ENCODE measurements around the gene MAPT.

DNA sequence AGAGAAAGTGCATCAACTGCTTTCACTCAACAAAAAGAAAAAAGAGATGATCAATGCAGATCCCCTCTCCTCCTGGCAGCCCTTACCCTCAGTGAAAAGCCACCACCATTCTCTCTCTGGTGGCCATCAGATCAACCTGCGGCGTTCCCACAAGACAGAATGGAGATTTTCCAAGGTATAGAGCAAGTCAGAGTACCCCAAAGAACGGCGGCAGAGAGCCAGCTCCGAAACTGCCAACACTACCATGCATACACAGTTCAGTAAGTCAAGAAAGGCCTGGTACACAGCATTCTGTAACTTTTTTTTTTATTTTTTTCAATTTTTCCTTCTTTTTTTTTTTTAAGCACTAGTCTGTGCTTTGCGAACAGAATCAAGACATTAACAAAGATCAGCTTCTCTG is 135.3 kb downstream of the MAPT start:
- TF ChIP-seq POLR2AphosphoS5 (IDR thresholded peaks at IDR 0.05) (no peak), POLR2A (IDR thresholded peaks at IDR 0.05) (no peak)
- TF ChIP-seq, protein P1, sequence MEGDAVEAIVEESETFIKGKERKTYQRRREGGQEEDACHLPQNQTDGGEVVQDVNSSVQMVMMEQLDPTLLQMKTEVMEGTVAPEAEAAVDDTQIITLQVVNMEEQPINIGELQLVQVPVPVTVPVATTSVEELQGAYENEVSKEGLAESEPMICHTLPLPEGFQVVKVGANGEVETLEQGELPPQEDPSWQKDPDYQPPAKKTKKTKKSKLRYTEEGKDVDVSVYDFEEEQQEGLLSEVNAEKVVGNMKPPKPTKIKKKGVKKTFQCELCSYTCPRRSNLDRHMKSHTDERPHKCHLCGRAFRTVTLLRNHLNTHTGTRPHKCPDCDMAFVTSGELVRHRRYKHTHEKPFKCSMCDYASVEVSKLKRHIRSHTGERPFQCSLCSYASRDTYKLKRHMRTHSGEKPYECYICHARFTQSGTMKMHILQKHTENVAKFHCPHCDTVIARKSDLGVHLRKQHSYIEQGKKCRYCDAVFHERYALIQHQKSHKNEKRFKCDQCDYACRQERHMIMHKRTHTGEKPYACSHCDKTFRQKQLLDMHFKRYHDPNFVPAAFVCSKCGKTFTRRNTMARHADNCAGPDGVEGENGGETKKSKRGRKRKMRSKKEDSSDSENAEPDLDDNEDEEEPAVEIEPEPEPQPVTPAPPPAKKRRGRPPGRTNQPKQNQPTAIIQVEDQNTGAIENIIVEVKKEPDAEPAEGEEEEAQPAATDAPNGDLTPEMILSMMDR (IDR thresholded peaks at IDR 0.05) = no peak

All from prostate gland (tissue), 2 donors.